HG02759 (cell line): Measurements from ENCODE around the gene BRD8.
"Not testable (repeated sequence)": the region's sequence is repeated elsewhere in the genome, so short reads cannot be mapped to it uniquely, and the experiment has no call there.

ENCODE experiments used
- ATAC-seq: cut with Tn5 transposase; IDR thresholded peaks from one replicate; pipeline ENCODE4 v1.9.1; 2021; ENCODE audit warnings: mild to moderate bottlenecking, moderate library complexity; ENCODE audit not compliant: unreplicated experiment

BRD8 gene, protein sequence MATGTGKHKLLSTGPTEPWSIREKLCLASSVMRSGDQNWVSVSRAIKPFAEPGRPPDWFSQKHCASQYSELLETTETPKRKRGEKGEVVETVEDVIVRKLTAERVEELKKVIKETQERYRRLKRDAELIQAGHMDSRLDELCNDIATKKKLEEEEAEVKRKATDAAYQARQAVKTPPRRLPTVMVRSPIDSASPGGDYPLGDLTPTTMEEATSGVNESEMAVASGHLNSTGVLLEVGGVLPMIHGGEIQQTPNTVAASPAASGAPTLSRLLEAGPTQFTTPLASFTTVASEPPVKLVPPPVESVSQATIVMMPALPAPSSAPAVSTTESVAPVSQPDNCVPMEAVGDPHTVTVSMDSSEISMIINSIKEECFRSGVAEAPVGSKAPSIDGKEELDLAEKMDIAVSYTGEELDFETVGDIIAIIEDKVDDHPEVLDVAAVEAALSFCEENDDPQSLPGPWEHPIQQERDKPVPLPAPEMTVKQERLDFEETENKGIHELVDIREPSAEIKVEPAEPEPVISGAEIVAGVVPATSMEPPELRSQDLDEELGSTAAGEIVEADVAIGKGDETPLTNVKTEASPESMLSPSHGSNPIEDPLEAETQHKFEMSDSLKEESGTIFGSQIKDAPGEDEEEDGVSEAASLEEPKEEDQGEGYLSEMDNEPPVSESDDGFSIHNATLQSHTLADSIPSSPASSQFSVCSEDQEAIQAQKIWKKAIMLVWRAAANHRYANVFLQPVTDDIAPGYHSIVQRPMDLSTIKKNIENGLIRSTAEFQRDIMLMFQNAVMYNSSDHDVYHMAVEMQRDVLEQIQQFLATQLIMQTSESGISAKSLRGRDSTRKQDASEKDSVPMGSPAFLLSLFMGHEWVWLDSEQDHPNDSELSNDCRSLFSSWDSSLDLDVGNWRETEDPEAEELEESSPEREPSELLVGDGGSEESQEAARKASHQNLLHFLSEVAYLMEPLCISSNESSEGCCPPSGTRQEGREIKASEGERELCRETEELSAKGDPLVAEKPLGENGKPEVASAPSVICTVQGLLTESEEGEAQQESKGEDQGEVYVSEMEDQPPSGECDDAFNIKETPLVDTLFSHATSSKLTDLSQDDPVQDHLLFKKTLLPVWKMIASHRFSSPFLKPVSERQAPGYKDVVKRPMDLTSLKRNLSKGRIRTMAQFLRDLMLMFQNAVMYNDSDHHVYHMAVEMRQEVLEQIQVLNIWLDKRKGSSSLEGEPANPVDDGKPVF

DNA sequence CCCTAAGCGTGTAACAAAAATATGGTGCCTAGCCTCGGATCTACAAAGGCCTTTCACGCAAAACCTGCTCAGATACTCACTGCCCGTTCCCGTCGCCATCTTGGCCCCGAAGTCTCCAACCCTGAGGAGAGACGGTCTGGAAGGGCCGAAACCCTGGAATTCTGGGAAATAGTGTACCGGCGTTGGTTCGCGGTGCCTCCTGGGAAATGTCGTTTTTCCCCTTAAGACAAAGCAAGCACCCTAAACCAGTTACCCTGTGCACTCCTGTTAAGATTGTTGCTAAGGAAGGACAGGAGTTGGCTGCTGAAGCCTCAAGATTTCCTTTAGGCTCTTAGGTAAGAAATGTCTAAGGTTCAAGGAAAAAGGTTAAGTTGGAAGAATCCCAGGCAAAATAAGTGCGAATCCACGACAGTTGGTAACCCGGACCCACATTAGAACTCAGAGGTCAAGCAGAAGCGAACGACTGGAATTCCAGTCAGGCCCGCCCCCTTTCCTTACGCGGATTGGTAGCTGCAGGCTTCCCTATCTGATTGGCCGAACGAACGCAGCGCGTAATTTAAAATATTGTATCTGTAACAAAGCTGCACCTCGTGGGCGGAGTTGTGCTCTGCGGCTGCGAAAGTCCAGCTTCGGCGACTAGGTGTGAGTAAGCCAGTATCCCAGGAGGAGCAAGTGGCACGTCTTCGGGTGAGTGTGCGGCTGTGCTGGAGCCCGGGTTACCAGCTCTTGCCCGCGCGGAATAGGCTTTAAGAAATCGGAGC is at the start of gene BRD8, which contains the start of gene KIF20A:
Gene BRD8 (minus strand): TSS at position 115 of the 761 bp plus-strand sequence. CDS start 16 bp downstream, at position 99.
Gene KIF20A (plus strand): TSS at position 597 of the 761 bp plus-strand sequence. CDS start 569 bp downstream, outside the sequence.
- ATAC-seq, result peak; percentile 89

DNA sequence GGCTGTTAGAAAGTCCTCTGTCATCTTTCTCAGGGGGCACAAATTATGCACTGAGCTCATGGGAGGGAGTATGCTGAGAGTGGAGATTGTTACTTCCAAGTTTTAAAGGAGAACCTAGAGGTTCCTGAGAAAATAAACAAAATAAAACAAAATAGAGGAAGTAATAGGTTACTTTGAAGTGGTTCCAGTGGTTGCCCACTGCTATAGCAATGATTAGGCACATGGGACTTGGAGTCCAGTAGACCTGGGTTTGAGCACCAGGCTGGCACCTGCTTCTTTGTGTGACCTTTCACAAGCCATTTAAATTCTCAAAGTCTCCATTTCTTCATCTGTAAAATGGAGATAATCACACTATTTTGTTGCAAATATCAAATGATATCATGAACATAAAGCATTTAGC is 48.5 kb upstream of the BRD8 start:
- no peak for ATAC-seq

DNA sequence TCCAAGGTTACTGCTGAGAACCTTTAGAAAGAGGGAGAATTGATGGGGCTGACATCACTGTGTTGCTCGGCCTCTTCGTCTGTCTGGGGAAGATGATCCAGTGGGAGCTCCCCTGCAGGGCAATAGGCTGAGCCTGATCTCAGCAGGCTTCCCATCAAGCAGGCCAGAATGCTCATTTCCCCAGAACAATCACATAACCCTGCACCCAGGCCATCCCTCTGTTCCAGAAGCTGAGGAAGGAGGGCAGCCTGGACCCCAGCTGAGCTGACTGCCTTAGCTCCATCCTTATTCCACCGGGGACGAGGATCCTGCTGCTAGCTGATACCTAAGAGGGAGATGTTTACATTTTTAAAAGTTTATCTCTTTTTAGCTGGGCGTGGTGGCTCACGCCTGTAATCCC is 46.3 kb upstream of the BRD8 start:
- ATAC-seq, result no peak

DNA sequence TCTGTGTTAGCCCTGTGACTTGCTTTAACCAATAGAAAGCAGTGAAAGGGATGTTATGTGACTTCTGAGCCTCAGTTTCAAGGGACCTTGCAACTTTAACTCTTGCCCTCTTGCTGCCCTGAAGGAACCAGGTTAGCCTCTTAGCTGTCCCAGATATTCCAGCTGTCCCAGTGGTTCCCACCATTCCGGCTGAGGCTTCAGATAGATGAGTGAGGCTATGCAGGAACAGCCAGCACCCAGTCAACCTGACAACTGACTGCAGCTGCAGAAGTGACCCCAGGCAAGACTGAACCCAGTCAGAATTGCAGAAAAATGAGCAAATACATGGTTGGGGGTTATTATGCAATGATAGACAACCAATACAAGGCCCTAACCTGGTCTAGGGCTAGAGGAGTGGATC is 45.1 kb upstream of the BRD8 start:
- ATAC-seq, result no peak

DNA sequence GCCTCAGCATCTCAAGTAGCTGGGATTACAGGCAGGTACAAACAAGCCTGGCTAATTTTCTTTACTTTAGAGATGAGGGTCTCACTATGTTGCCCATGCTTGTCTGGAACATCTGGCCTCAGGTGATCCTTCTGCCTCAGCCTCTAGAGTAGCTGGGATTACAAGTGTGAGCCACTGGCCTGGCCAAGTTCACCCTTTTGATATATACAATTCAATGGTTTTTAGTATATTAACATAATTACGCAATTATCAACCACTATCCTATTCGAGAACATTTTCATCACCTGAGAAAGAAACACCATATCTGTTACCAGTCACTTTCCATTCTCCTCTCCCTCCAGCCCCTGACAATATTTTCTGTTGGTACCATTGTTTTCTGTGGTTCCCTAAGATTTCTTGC is 38.4 kb upstream of the BRD8 start:
- no peak for ATAC-seq

DNA sequence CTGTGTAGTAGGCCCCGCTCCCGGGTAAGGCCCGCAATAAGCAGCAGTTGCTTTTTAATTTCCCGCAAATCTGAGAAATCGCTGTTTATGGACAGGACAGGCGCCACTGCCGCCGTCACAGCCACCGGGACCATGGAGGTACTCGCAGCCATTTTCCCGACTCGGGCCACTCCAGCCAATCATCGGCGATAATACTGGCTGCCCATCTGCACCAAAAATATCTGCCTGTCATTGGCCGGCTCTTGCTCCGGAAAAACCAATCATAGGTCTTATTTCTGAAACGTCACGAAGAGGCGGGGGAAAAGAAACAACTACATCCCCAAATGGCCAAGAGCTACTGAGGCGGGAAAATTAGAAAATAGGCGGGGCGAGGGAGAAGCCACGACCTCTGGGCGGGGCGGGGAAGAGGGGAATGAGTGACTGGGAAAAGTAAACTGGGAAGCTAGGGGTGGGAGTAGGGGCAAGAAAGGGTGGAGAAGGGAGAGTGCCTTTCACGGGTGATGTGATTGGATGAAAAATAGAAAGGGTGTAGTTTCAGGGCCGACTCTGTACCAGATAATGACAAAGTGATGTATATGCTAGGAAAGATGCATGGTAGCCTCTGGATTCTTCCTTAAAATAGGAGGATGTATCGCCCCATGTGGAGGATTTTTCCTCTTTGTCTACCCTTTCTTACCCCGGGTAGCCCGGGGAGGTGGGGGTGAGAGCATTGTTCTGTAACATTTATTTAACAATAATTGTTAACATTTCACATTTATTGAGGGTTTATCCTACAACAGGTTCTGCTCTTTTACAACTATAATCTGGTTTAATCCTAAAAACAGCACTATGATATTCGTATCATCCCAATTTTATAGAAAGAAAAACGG is 35.0 kb upstream of the BRD8 start, which contains the start of gene CDC23:
Gene CDC23 (minus strand): TSS at position 163 of the 869 bp plus-strand sequence. CDS start 11 bp downstream, at position 152.
- peak; percentile 96 for ATAC-seq

DNA sequence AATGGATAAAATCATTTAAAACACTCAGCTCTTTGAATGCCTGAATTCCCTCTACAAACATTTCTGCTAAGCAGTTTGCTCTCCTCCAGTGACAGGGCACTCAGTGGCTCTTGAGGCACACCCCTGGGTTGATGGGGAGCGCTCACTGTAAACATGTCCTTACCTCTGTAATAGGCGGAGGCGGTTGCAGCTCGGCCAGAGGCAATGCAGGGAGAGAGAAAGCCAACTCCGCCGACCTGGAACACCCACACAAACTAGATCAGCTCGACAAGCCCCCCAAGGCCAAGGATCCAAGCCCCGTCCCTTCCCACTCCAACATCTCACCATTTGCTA is 34.4 kb upstream of the BRD8 start:
- peak; percentile 24 for ATAC-seq

DNA sequence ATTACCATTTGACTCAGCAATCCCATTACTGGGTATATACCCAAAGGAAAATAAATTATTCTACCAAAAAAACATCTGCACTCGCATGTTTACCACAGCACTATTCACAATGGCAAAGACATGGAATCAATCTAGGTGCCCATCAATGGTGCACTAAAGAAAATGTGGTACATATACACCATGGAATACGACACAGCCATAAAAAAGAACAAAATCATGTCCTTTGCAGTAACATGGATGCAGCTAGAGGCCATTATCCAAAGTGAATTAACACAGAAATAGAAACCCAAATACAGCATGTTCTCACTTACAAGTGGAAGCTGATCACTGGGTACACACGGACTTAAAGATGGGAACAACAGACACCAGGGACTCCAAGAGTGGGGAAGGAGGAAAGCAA is 32.6 kb upstream of the BRD8 start:
- no peak for ATAC-seq

DNA sequence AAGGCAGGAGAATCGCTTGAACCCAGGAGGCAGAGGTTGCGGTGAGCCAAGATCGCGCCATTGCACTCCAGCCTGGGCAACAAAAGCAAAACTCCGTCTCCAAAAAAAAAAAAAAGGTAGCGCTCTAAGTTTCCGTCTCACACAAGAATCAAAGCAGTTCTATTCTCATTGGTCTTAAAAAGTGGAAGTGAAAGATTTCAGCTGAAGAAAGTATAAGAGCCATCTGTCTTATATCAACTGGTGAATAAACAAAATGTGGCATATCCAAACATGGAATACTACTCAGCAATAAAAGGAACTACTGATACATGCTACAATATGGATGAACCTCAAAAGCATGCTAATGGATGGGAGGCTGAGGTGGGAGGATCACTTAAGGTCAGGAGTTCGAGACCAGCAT is 15.4 kb upstream of the BRD8 start:
- not testable (repeated sequence) for ATAC-seq

DNA sequence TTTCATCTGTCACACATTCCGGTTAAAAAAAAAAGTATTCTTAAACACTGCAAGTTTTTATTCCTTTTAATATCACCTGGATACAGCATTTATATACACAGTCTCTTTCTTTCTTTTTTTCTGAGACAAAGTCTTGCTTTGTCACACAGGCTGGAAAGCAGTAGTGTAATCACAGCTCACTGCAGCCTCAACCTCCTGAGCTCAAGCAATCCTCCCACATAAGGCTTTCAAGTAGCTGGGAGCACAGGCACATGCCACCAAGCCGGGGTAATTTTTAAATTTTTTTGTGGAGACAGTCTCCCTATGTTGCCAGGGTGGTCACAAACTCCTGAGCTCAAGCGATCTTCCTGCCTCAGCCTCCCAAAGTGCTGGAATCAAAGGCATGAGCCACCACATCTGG is 14.4 kb upstream of the BRD8 start:
- no peak for ATAC-seq

DNA sequence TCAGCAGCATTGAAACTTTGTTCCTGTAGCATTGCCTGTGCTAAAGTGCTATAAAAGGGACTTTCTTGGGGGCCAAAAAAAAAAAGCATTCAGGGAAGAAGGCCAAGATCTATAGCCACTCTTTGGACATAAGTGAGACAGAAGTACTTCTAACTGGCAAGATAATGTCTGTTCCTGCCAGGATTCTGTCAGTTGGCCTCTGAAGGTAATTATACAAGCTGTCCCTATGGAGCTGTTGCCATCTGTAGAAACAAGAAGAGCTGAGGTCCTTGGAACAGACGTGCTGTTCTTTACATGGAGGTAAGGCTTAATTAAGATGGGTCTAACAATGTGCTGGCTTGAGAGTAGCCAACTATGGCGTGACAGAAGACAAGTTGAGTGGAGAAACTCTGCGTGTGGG is 10.2 kb upstream of the BRD8 start:
- no peak for ATAC-seq

DNA sequence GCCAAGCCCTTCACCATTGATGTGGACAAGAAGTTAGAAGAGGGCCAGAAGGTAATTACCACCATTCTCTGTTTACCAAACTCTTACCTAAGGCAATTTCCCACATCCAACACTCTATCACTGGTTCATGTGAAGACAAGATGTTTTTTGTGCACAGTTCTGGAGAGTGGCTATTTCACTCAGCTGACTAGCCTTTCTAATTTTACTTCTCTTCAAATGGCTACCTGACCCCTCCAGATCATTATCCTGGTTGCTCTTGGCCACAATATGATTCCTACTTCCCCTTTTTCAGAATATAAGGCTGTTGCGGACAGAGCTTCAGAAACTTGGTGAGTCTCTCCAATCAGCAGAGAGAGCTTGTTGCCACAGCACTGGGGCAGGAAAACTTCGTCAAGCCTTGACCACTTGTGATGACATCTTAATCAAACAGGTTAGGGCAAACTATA is 7.6 kb upstream of the BRD8 start:
- ATAC-seq, result no peak

DNA sequence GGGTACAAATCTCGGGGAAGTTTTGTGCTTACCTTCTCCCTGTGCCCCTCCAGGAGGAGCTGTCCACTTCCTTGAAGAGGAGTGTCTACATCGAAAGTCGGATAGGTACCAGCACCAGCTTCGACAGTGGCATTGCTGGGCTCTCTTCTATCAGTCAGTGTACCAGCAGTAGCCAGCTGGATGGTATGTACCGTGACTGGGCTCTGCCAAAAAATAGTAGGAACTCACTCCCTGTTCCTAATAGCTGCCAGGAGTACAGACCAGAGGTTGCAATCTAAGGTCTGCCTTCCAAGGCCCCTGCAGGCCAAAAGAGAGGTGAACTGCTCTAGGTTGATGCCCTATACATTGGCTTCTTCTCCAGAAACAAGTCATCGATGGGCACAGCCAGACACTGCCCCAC is 4.4 kb upstream of the BRD8 start:
- ATAC-seq, result no peak

DNA sequence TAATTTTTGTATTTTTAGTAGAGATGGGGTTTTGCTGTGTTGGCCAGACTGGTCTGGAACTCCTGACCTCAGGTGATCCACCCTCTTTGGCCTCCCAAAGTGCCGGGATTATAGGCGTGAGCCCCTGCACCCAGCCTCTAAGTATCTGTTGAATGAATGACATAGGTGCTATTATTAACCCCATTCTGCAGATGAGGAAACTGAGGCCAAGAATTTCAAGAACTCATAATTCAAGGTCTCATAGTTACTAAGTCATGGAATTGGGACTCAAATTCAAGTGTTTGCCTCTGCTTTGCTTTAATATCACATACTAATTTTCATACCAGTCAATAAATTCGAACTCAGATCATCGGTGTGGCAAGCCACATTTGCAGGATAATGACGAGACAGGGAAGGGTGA is 2.4 kb upstream of the BRD8 start:
- ATAC-seq, result no peak

DNA sequence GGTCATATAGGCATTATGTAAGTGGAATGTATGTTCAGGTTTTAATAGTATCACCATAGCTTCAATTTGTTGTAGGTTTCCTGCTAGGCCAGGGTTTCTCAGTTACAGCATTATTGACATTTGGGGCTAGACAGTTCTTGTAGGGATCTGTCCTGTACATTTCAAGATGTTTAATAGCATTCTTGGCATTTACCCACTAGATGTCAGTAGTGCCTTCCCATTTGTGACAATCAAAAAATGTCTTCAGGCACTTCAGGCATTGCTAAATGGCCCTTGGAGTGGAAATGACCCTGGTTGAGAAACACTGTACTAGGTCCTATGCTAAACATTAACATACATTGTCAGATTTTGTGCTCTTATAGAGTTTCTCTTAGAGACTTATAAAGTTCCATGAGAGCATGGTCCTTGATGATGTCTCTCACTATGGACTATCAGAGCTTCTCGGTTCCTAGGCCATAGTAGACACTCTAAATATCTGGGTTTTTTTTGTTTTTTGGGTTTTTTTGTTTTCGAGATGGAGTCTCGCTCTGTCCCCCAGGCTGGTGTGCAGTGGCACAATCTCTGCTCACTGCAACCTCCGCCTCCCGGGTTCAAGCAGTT is 1.9 kb upstream of the BRD8 start:
- ATAC-seq, result peak; percentile 26

DNA sequence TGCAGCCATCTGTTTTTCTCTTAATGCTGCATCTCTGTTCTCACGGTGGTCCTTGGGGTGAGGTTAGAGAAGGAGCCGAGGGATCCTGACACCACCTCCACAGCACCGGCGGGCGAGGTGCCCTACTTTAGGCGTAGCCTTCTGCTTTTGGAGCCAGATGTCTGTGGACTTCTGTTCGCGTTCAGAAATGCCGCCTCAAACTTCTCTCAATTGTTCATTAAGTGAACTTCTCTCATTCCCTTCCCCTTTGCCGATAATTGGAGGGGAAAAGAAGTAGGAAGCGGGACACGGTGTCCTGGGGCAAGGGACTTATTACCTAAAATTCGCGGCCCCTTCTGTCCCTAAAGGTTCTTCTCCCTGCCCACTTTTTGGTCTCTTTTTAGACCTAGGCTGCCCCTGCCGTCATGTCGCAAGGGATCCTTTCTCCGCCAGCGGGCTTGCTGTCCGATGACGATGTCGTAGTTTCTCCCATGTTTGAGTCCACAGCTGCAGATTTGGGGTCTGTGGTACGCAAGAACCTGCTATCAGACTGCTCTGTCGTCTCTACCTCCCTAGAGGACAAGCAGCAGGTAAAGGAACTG is 937 bp upstream of the BRD8 start:
- no peak for ATAC-seq

DNA sequence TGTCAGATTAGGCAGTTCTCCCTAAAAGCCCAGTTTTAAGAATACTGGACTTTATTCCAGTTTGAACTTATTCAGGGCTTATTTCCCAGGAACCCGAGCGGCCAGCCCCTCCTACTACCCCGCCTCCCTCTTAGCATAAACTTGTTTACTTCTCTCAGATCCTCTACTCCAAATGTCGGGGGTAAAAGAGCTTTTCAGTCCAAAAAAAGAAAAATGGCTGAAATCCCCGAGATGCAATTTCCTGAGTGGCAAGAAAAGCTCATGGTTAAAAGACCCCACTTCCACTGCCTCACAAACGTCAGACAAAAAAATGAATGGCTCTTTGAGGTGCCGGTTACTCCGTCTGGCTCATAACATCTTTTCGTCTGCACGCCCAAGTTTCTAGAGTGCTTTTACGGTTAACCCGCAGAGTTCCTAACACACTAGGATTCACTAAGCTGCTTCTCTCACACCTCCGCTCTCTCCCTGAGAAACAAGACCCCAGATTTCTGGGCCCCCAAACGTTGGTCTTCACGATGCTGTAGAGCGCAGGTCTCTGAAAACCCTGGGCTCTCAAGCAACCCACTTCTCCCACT is 402 bp downstream of the BRD8 start:
- ATAC-seq, result no peak

DNA sequence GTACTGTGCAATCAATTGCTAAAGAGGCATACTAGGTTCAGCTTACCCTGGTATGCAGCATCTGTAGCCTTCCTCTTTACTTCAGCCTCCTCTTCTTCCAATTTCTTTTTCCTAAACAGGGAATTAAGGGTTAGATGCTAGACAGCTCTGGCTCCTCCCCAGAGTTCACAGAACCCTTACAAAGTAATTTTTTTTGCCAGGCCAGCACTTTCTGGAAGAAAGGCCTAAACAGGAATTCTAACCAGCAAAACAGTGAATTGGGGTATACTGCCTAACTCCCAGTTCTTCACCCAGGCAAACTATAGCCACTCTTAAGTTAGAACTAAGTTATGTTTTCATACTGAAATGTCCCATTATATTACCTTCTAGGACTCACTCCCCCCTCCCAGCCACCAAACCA is 8.1 kb downstream of the BRD8 start:
- ATAC-seq, result no peak
